ENCODE data around the gene PDE7B. TPM values are rescaled to one million over a fixed set of nuclear protein-coding genes. Genes with fewer than 3 reads are reported as not detected.

PDE7B gene
- total and polyA plus RNA-seq, 2 of the 8 experiments (the other 6 are each of a cell fraction or from before 2014, with no cell fraction given) = not detected

GRCh38 chr6:135870722-135871121 lies 19.2 kb downstream of the PDE7B start (continued):
- TF ChIP-seq CHD7 (IDR thresholded peaks at IDR 0.05; ENCODE audit: insufficient replicate concordance, low read length) (no peak), CBX8 (IDR thresholded peaks at IDR 0.05; ENCODE audit: borderline replicate concordance, low read depth, low read length) (no peak), GTF2F1 (IDR thresholded peaks at IDR 0.05; ENCODE audit: borderline replicate concordance, low read depth, low read length) (no peak)

All from H1 (cell line).